GM21528 (cell line): ENCODE measurements around the gene LRP5.
"Not testable (repeated sequence)": the region's sequence is repeated elsewhere in the genome, so short reads cannot be mapped to it uniquely, and the experiment has no call there.

Experiments used
- ATAC-seq: cut with Tn5 transposase; IDR thresholded peaks from one replicate; pipeline ENCODE4 v1.9.1; 2021; ENCODE audit warnings: mild to moderate bottlenecking, moderate library complexity; ENCODE audit not compliant: unreplicated experiment, low FRiP score

The LRP5 gene

DNA sequence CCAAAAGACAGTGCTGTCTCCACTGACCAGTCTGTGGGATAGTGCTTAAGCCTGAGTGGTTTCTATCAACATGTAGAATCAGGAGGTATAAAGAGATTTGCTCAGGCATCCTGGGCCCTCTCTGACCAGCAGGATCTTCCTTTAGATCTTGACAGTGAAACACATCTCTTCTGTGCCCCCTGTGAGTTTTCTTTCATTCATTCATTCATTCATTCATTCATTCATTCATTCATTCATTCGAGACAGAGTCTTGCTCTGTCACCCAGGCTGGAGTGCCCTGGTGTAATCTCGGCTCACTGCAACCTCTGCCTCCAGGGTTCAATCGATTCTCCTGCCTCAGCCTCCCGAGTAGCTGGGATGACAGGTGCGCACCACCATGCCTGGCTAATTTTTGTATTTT lies 121.8 kb downstream of the LRP5 start:
- ATAC-seq: not testable (repeated sequence)

DNA sequence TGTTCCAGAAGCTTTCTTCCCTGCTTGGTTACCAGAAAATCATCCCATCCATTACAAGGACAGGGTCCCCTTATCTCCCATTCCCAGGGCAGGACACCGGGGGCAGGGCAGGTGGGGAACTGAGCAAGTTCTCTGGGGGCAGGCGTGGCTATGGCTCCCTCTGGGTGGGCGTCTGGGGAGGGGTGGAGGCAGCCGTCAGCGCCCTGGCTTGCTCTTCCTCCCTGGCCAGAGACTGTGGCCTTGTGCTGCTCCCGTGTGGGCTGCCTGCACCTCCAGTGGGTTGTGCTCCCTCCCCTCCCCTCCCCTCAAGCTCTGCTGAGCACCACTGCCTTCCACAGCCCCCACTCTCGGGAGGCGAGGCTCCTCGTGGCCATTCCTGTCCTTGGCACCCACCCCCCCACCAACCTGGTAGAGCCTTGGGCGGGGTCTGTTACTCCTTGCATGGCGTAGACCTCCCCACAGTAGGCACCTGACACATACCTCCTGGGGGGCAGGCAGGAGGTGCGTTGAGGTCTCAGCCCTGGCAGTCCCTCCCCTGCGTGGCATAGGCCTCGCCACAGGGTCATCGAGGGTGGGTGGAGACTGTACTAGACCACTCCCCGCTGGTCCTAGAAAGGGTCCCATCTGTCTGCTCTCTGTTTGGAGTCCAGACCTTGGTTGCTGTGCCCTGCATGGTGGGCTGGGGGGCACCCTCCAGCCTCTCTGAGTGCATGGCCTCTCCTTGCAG lies 123.9 kb downstream of the LRP5 start:
- no peak for ATAC-seq

DNA sequence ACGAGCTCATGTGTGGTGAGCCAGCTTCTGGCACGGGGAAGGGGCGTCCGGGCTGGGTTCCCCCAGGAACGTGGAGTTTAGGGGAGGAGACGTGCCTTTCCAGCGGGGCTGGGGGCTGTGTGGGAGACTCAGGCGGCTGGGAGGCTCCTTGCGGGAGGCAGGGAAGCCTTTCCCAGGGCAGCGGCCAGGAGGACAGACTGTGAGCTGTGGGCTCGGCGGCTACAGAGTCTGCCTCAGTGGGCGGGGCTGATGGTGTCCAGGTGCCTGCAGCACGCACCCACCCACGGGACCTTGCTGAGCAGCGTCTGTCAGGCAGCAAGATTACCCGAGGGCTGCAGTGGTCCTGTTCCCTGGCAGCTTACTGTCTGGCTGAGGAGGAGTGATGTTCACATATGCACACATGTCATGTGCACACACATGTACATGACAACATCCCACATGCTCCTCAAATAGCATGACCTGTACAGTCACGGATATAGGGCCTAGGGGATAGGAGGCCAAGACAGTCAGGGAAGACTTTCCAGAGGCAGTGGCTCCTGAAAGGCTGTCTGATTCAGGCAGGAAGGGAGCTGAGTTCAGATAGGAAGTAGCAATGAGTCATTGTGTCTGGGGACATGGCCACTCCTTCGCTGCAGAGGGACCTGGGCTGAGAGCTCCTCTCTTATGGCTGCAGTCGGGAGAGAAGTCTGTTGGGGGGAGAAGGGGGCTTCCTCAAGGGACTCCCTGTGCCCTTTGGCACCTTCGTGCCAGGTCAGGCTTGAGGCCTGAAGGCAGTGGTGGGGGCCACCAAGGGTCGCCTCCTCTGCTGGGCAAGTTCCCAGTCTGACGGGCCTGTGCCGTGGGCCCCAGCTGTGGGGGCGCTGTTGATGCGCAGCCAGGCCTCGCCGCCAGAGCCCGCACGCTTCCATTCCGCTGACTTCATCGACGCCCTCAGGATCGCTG lies 124.9 kb downstream of the LRP5 start:
- no peak for ATAC-seq

DNA sequence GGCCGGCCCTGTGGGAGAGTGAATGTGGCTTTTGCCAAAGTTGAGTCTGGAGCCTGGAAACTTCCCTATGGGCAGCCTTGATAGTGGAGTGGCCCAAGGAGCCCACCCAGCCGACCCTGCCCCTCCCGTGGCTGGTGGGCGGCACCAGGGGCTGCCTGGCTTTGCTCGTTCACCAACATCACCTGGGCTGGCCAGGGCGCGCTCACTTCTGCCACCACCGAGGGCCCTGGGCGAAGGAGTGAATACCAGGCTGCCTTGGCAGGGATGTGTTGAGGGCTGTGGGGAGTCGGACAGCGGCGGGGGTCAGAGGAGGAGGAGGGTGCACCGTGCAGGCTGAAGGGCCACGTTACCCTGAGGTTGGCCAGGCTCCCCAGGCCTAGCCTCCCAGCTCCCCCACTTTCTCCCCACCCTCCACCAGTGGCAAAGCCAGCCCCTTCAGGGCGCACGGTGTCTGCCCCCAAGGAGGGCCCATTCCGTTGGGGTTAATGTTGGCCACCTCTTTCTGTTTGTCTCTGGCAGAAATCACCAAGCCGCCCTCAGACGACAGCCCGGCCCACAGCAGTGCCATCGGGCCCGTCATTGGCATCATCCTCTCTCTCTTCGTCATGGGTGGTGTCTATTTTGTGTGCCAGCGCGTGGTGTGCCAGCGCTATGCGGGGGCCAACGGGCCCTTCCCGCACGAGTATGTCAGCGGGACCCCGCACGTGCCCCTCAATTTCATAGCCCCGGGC lies 125.7 kb downstream of the LRP5 start:
- no peak for ATAC-seq

DNA sequence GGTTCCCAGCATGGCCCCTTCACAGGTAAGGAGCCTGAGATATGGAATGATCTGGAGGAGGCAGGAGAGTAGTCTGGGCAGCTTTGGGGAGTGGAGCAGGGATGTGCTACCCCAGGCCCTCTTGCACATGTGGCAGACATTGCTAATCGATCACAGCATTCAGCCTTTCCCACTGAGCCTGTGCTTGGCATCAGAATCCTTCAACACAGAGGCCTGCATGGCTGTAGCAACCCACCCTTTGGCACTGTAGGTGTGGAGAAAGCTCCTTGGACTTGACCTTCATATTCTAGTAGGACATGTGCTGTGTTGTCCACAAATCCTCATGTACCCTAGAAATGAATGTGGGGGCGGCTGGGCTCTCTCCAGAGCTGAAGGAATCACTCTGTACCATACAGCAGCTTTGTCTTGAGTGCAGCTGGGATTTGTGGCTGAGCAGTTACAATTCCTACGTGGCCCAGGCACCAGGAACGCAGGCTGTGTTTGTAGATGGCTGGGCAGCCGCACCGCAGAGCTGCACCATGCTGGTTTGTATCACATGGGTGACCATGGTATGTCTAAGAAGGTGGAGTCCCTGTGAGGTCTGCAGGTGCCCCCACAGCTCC lies 126.4 kb downstream of the LRP5 start:
- no peak for ATAC-seq

DNA sequence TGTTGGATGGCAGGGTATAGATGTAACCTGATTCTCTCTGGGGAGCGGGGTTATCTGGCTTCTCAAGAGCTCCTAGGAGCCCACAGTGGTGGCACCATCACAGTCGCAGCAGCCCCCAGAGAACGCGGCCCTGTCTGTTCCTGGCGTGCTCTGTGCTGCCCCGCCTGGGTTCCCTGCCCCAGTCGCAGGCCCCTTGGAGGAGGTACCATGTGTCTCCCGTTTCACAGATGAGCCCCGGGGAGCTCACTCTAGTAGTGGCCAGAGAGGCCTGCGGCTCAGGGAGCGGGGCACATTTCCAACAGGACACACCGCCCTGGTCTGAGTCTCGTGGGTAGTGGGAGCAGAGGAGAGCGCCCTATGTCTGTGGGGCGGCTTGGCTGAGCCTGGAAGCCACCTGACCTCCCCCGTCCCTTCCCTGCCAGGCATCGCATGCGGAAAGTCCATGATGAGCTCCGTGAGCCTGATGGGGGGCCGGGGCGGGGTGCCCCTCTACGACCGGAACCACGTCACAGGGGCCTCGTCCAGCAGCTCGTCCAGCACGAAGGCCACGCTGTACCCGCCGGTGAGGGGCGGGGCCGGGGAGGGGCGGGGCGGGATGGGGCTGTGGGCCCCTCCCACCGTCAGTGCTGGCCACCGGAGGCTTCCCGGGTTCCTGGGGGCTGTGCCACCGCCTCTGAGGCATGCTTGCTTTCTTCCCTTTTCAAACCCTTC lies 127.1 kb downstream of the LRP5 start:
- no peak for ATAC-seq

DNA sequence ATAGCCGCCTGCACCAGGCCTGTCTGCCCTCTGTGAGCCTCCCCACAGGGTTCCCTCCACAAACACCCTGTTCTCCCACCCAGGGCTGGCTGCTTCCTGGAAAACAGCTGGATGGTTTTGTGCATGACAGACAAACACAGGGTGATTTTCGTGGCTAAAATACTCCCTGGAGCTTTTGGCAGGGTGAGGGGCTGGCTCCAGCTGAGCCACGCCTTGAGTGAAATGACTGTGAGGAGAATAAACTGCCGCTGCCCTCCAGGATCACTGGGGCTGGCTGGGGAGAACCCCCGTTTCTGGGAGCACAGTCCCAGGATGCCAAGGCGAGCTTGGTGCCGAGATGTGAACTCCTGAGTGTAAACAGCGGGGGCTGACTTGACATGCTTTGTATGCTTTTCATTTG lies 127.8 kb downstream of the LRP5 start:
- ATAC-seq: no peak

DNA sequence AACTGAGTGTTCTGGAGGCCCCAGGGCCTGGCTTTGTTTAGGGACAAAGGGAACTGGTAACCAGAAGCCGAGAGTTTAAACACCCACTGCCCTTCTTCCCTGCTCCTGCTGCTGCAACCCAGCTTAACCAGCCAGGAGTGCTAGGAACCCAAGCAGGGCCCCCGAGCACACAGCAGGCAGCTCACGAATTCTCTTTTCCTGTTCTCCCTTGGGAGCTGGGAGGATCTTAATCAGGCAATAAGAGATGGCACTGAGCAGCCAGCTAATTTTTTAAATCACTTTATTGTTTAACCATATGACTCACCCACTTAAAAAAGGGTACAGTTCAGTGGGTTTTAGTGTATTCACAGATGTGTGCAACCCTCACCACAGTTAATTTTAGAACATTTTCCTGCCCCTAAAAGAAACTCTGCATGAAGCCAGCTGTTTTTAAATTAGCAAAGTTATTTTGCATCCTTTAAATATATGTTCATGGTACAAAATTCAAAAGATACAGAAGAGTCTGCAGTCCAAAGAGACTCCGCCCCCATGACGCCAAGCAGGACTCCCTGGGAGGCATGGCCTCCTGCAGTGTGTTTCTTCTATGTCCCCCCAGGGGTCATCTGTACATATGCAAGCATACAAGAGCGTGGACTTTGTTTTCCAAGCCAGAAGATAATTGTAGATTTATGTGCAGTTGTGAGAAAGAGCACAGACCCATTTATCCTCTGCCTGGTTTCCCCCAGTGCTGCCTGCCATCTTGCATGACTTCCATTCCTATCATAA lies 129.3 kb downstream of the LRP5 start:
- no peak for ATAC-seq

DNA sequence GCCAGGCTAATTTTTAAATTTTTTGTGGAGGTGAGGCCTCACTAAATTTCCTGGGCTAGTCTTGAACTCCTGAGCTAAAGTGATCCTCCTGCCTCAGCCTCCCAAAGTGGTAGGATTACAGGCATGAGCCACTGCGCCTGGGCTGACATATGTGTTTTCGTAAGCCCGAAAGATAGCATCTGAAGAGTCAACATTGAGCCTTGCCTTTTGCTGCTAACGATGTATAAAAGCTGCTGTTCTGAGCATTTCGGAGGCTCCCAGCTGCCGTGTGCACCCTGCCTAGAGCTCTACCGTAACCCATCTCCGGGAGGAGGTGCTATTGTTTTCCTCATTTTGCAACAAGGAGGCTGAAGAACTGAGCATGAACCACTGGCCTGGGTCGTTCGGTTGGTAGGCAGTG lies 130.0 kb downstream of the LRP5 start:
- no peak for ATAC-seq

DNA sequence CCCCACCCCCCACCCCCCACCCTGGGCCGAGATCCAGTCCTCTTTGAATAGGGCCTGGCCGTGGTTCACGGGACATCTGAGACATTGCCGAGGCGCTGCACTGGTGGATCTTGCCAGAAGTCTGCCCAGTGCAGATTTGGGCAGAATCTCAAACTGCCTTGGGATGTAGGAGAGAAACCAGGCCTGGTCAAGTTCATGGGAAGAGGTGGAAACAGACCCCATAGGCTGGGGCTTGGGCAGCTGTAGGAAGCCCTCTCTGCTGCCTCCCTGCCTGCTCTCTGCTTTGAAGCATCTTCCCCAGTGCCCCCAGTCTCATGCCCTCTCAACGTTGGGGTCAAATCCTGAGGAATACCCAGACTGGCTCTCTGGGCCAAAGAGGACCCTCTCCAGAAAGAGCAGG lies 132.2 kb downstream of the LRP5 start:
- ATAC-seq: no peak

DNA sequence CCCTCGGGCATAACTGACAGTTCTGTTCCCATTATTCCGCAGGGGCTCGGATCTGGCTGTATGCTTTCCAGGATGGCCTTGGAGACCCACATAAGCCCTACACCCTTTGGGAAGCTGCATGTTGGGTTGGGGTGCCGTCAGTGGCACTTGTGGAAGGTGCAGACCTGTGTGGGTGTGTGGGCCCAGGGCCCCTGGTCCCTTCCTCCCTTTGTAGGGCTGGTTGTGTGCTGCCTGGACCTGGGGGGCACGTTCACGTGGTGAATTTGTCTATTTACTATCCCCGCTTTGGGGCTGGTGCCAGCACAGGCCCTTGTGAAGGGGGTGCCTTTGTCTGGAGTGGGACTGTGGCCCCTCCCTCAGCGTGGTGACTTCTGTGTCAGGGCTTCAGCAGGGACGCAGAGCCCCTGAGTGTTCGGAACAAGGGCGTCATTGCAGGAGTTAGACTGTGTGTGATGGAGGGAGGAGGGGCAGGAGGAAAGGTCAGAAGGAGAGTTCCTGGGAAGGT lies 133.2 kb downstream of the LRP5 start:
- ATAC-seq: no peak

DNA sequence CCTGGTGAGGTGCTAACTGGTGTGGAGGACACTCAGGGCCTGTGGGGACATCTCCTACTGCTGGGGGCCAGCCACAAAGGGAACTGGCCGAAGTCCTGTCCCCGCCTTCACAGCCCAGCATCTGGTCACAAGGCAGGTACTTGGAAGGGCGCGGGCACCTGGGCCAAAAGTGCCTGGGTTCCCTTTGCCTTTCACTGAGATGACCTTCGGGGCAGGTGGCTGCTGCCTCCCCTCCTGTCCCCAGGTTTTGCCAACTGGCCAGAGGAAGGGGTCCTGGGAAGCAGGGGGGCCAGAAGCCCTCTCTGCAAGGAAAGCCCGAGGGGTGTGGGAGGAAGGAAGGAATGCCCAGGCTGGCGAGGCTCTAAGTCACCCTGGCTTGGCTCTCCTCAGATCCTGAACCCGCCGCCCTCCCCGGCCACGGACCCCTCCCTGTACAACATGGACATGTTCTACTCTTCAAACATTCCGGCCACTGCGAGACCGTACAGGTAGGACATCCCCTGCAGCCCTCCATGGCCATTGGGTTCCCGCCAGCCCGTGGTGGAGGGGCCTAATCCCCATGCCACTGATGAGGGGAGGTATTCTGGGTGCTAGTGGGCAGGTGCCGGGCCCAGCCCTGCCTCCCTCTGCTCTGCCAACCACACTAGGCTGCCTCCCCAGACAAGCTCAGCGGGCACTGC lies 133.8 kb downstream of the LRP5 start:
- ATAC-seq: no peak

DNA sequence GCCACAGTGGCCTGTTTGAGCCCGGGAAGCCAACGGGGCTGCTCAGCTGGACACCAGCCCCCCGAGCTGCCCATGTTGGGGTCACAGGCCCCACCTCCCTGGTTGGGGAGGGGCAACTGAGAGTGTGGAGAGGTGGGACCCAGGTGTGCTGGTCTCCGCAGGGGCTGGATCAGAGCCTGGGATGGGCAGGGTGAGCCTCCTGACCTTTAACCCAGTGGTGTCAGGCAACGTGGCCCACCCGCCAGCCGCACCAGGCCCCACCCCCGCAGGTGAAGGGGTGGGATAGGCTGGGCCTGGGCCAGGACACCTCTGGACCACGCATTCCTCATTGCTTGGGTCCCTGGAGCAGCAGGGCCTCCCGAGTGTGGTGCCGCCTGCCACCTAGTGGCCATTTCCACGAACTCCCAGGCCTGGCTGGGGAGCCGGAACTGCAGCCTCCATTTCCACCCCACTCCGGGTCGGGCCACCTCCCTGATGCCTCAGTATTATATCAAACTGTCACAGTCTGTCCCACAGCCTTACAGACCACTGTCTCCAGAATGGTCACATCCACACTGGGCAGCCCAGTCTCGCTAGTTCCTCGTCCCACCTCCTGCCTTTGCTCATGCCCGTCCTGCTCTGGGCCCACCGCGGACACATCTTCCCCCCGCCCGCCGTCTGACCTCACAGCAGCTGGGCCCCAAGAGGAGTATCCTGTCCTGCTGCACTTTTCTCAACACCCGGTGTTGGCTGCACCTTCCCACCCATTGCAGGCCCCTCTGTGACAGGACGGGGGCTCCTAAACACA lies 134.8 kb downstream of the LRP5 start:
- ATAC-seq: no peak

DNA sequence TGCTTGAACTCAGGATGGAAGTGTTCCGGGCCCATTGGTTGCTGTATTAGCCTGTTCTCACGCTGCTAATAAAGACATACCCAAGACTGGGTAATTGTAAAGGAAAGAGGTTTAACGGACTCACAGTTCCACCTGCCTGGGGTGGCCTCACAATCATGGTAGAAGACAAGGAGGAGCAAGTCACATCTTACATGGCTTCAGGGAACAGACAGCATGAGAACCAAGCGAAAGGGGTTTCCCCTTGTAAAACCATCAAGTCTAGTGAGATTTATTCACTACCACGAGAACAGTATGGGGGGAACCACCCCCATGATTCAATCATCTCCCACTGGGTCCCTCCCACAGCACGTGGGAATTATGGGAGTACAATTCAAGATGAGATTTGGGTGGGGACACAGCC lies 135.5 kb downstream of the LRP5 start:
- ATAC-seq: not testable (repeated sequence)

DNA sequence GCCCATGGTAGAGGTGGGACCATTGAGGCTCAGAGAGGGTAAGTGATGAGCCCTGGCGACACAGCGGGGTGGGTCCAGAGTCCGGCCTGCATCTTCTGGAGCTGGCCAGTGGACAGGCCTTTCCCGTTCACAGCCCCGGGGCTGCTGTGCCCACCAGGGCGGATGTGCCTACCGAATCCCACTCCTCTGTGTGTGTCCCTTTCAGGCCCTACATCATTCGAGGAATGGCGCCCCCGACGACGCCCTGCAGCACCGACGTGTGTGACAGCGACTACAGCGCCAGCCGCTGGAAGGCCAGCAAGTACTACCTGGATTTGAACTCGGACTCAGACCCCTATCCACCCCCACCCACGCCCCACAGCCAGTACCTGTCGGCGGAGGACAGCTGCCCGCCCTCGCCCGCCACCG lies 136.2 kb downstream of the LRP5 start:
- no peak for ATAC-seq

DNA sequence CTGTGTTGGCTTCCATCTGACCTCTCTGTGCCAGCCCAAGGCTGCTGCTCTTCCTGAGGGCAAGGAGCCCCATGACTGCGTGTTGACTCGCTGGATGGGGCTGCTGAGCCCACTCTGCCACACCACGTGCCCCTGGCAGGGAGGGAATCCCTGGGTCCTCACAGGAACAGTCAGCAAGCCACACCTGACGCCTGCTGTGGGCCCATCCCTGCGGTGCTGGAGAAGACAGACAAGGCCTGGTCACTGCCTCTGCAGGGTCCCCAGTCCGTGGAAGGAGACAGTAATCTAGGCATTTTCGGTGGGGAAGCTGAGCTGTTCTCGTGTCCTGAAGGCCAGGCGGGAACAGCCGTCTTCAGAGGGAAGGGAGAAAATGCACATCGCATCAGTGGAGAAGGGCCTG lies 137.6 kb downstream of the LRP5 start:
- no peak for ATAC-seq

DNA sequence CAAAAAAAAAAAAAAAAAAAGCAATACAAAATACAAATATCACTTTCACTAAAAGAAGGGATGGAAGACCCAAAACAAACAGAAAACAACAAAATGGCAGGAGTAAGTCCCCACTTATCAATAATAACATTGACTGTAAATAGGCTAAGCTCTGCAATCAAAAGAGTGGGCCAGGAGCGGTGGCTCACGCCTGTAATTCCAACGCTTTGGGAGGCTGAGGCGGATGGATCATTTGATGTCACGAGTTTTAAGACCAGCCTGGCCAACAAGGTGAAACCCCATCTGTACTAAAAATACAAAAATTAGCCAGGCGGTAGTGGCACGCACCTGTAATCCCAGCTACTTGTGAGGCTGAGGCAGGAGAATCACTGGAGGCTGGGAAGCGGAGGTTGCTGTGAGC lies 138.3 kb downstream of the LRP5 start:
- no peak for ATAC-seq

DNA sequence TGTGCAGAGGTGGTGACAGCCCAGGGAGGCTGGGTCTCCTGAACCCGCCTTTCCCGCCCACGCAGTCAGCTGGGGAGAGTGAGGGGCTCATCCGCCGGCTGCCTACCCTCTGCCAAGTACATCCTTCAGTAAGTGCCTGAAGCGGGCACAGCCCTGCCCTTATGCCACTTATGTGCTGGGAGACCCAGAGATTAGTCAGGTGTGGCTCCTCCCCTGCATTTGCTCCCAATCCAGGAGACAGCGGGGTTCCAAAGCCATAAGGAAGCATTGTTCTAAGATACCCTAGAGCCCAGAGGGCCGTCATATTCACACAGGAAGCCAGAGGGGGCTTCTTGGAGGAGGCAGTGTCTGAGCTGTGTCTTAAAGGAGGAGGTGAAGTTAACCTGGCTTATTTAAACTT lies 142.4 kb downstream of the LRP5 start:
- ATAC-seq: no peak
